ENCODE data around the gene KCNQ5. TPM values are rescaled to one million over a fixed set of nuclear protein-coding genes. Genes with fewer than 3 reads are reported as not detected.

KCNQ5 gene
- total RNA-seq, 4 donors from 2014 or later: 0.52 to 0.97 (median 0.59) TPM

GRCh38 chr6:73004231-73004630, 382.4 kb downstream of the KCNQ5 start:
- intact Hi-C loops (cut with DNase I; ENCODE audit: low total_unique reads): no loop called here
- TF ChIP-seq POLR2A (IDR thresholded peaks at IDR 0.05): no peak
- TF ChIP-seq, protein P1, sequence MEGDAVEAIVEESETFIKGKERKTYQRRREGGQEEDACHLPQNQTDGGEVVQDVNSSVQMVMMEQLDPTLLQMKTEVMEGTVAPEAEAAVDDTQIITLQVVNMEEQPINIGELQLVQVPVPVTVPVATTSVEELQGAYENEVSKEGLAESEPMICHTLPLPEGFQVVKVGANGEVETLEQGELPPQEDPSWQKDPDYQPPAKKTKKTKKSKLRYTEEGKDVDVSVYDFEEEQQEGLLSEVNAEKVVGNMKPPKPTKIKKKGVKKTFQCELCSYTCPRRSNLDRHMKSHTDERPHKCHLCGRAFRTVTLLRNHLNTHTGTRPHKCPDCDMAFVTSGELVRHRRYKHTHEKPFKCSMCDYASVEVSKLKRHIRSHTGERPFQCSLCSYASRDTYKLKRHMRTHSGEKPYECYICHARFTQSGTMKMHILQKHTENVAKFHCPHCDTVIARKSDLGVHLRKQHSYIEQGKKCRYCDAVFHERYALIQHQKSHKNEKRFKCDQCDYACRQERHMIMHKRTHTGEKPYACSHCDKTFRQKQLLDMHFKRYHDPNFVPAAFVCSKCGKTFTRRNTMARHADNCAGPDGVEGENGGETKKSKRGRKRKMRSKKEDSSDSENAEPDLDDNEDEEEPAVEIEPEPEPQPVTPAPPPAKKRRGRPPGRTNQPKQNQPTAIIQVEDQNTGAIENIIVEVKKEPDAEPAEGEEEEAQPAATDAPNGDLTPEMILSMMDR (IDR thresholded peaks at IDR 0.05): no peak
- no peak for DNase-seq (ENCODE audit: low spot score in 2 of 2)
- no peak overlapping the region for H3K4me3 ChIP-seq (ENCODE audit: low read depth, poor library complexity, severe bottlenecking)

- intact Hi-C loops (cut with DNase I; ENCODE audit: low total_unique reads): no loop called here
- DNase-seq (ENCODE audit: low spot score in 2 of 2): no peak
- TF ChIP-seq, protein P1 (IDR thresholded peaks at IDR 0.05): no peak
- no peak for TF ChIP-seq POLR2A (IDR thresholded peaks at IDR 0.05)
- WGBS, 2 donors: 63 to 70% methylated on average over 2 of the region's 2 CpGs
- no peak overlapping the region for H3K4me3 ChIP-seq (ENCODE audit: low read depth, poor library complexity, severe bottlenecking)
Observed at GRCh38 chr6:73004861-73005260, 383.0 kb downstream of the KCNQ5 start.

DNA sequence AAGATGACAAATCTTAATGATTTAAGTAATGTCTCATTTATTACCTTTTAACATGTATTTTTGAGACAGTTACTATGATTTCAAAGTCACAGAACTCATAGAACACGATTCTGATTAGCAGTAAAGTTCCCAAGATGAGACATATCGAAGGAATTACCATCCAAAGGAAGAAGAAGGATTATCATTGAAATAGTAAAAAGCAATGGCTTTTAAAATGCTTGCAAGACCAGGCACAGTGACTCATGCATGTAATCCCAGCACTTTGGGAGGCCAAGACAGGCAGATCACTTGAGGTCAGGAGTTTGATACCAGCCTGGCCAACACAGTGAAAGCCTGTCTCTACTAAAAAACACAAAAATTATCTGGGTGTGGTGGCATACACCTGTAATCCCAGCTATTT, 384.3 kb downstream of the KCNQ5 start:
- 66 to 75% methylated on average over 2 of the region's 2 CpGs for WGBS, 2 donors
- intact Hi-C loops (cut with DNase I; ENCODE audit: low total_unique reads): no loop called here
- TF ChIP-seq, protein P1 (IDR thresholded peaks at IDR 0.05): no peak
- TF ChIP-seq POLR2A (IDR thresholded peaks at IDR 0.05): no peak
- DNase-seq (ENCODE audit: low spot score in 2 of 2): no peak
- no peak overlapping the region for H3K4me3 ChIP-seq (ENCODE audit: low read depth, poor library complexity, severe bottlenecking)

- intact Hi-C loops (cut with DNase I; ENCODE audit: low total_unique reads): no loop called here
- WGBS, 2 donors: 52 to 57% methylated on average over 3 of the region's 3 CpGs
- no peak for TF ChIP-seq POLR2A (IDR thresholded peaks at IDR 0.05)
- TF ChIP-seq, protein P1 (IDR thresholded peaks at IDR 0.05): no peak
- DNase-seq (ENCODE audit: low spot score in 2 of 2): no peak
- H3K4me3 ChIP-seq (ENCODE audit: low read depth, poor library complexity, severe bottlenecking): no peak overlapping the region
Observed at GRCh38 chr6:73011945-73012344, 390.1 kb downstream of the KCNQ5 start.

GRCh38 chr6:73017476-73017875, 395.6 kb downstream of the KCNQ5 start:
- no peak for DNase-seq (ENCODE audit: low spot score in 2 of 2)
- WGBS, 2 donors: 18 to 19% methylated on average over 2 of the region's 2 CpGs
- TF ChIP-seq, protein P1 (IDR thresholded peaks at IDR 0.05): no peak
- no peak for TF ChIP-seq POLR2A (IDR thresholded peaks at IDR 0.05)
- intact Hi-C loops (cut with DNase I; ENCODE audit: low total_unique reads): no loop called here
- H3K4me3 ChIP-seq (ENCODE audit: low read depth, poor library complexity, severe bottlenecking): no peak overlapping the region

DNA sequence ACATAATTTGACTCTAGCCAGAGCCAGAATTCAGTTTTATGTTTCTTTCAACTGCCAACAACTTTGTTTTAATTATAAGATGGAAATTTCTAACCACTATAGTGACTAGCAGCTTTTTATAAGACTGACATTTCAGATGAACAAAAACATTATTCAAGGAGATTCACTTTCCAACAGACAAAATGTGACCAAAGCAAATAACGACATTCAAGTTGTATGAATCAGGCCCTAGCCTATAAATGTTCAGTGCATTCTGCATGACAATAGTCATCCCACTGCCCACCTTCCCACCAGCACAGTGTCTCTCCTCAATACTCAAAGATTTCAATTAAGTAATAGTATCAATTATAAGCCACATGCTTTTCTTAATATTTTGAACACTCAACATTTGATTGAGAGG, 402.7 kb downstream of the KCNQ5 start:
- 48 to 57% methylated on average over 1 of the region's 1 CpG for WGBS, 2 donors
- no peak overlapping the region for H3K4me3 ChIP-seq (ENCODE audit: low read depth, poor library complexity, severe bottlenecking)
- DNase-seq (ENCODE audit: low spot score in 2 of 2): no peak
- no peak for TF ChIP-seq POLR2A (IDR thresholded peaks at IDR 0.05)
- TF ChIP-seq, protein P1 (IDR thresholded peaks at IDR 0.05): no peak
- intact Hi-C loops (cut with DNase I; ENCODE audit: low total_unique reads): no loop called here
